Measurements from ENCODE around the gene PIK3CA. TPM values are rescaled to one million over a fixed set of nuclear protein-coding genes. Genes with fewer than 3 reads are reported as not detected.

The PIK3CA gene
- total and polyA plus RNA-seq, 9 donors, result 8.9 to 29.7 (median 20.2) TPM

GRCh38 chr3:179190581-179190980, 42.4 kb downstream of the PIK3CA start:
- intact Hi-C loops (cut with DNase I), result loop anchor here in 1 of 4 donors (5.0 kb wide), 1 partner anchor 43 kb away; the partner anchor contains the start of gene PIK3CA
- no peak for DNase-seq
- peaks cover 5% of the 10 kb centered on the region for H3K4me1 ChIP-seq (ENCODE audit: insufficient read depth)
- H3K27ac ChIP-seq, result no peak overlapping the region
- no peak overlapping the region for H3K4me3 ChIP-seq
- no peaks in the 10 kb centered on the region for H3K9me3 ChIP-seq
- H3K27me3 ChIP-seq, result no peaks in the 10 kb centered on the region
- WGBS, 3 donors, result 54 to 66% (median 58%) methylated on average over 6 of the region's 6 CpGs
- no peaks in the 10 kb centered on the region for H3K36me3 ChIP-seq
- TF ChIP-seq POLR2A (IDR thresholded peaks at IDR 0.05) (no peak), EP300 (IDR thresholded peaks at IDR 0.05) (no peak), CTCF (IDR thresholded peaks at IDR 0.05) (no peak)

- intact Hi-C loops (cut with DNase I), result loop anchor here in 1 of 4 donors (5.0 kb wide), 1 partner anchor 45 kb away; the partner anchor contains the start of gene PIK3CA
- H3K4me1 ChIP-seq (ENCODE audit: insufficient read depth), result peaks cover 7% of the 10 kb centered on the region
- no peak overlapping the region for H3K27ac ChIP-seq
- no peak for TF ChIP-seq POLR2A (IDR thresholded peaks at IDR 0.05)
- no peak for TF ChIP-seq EP300 (IDR thresholded peaks at IDR 0.05)
- TF ChIP-seq CTCF (IDR thresholded peaks at IDR 0.05), result no peak
- H3K9me3 ChIP-seq, result no peaks in the 10 kb centered on the region
- no peak for DNase-seq
- no peaks in the 10 kb centered on the region for H3K27me3 ChIP-seq
- 91 to 94% (median 93%) methylated on average over 3 of the region's 3 CpGs for WGBS, 3 donors
- no peak overlapping the region for H3K4me3 ChIP-seq
- H3K36me3 ChIP-seq, result no peaks in the 10 kb centered on the region
Observed at GRCh38 chr3:179192542-179192941, 44.4 kb downstream of the PIK3CA start.

GRCh38 chr3:179194931-179195330, 46.8 kb downstream of the PIK3CA start:
- TF ChIP-seq POLR2A (IDR thresholded peaks at IDR 0.05) (no peak), EP300 (IDR thresholded peaks at IDR 0.05) (no peak), CTCF (IDR thresholded peaks at IDR 0.05) (no peak)
- 42 to 58% (median 48%) methylated on average over 4 of the region's 4 CpGs for WGBS, 3 donors

GRCh38 chr3:179196098-179196497, 47.9 kb downstream of the PIK3CA start:
- Histone ChIP-seq H3K4me1 (ENCODE audit: insufficient read depth) (peaks cover 6% of the 10 kb centered on the region), H3K9me3 (no peaks in the 10 kb centered on the region), H3K4me3 (no peak overlapping the region), H3K36me3 (no peaks in the 10 kb centered on the region), H3K27me3 (no peaks in the 10 kb centered on the region), H3K27ac (no peak overlapping the region)
- 3 to 8% (median 7%) methylated on average over 1 of the region's 1 CpG for WGBS, 3 donors
- intact Hi-C loops (cut with DNase I), result no loop called here
- TF ChIP-seq EP300 (IDR thresholded peaks at IDR 0.05) (no peak), CTCF (IDR thresholded peaks at IDR 0.05) (no peak), POLR2A (IDR thresholded peaks at IDR 0.05) (no peak)
- DNase-seq, result no peak

More at GRCh38 chr3:179194931-179195330, 46.8 kb downstream of the PIK3CA start:
- no peaks in the 10 kb centered on the region for H3K9me3 ChIP-seq
- H3K36me3 ChIP-seq, result no peaks in the 10 kb centered on the region
- peaks cover 7% of the 10 kb centered on the region for H3K4me1 ChIP-seq (ENCODE audit: insufficient read depth)
- no peak overlapping the region for H3K27ac ChIP-seq
- DNase-seq, result no peak
- intact Hi-C loops (cut with DNase I), result loop anchor here in 1 of 4 donors (5.0 kb wide), 1 partner anchor 48 kb away; the partner anchor contains the start of gene PIK3CA
- H3K27me3 ChIP-seq, result no peaks in the 10 kb centered on the region
- no peak overlapping the region for H3K4me3 ChIP-seq

Data from ovary (tissue), 9 donors.